IPS-NIHi7 (cell line): ENCODE data around the gene PELO.

Experiments used
- DNase-seq: peaks from one replicate; pipeline ENCODE4 v3.0.0; 2012; ENCODE audit warnings: mixed read lengths; ENCODE audit errors: extremely low spot score

Gene PELO

DNA sequence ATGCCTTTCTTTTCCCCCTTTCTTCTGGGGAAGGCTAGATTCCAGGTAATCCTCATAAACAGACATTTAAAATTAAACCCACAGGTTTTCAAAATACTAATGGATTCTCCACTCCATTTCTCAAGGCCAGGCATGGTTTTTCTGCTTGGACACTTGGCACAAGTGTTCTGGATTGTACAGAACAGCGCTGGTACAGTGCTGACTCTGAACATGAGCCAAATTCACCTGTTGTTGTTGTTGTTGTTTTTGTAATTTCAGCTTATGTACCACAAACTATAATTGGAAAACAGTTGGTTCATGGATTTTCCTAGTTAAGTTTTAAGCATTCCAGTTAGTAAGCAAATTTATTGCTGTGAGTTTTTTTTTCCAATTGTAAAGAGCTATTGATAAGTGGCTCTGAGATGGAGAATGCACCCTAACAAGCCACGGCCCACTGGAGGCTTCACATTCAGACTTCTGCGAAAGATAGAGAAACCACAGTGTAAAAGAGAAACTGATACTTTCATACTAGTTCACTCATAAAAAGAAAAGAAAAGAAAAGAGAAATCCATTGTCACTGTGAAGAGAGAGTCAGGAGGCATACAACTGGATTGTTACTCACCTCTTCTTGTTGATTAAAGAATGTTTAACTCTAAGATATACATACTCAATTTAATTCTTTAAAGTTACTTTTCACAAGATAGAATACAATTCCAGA lies 16.2 kb upstream of the PELO start:
- DNase-seq: no peak

DNA sequence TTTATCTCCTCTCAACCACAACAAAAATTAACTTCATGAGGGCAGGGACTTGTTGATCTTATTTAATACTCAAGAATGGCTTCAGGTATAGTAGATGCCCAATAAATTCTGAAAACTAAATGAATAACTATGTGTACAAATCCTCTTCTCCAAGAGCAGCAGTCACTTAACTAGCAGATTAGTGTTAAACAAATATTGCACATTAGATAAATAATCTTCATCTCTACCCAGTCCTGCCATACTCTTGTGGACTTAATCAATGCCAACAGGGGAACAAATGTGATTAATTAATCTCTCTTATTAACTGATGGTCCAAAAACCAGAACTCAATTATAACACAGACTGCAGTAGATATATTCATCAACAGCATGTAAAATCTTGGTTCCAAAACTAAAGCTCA lies 15.0 kb upstream of the PELO start:
- DNase-seq: no peak

GRCh38 chr5:52773342-52773741 lies 14.4 kb upstream of the PELO start:
- DNase-seq: no peak

DNA sequence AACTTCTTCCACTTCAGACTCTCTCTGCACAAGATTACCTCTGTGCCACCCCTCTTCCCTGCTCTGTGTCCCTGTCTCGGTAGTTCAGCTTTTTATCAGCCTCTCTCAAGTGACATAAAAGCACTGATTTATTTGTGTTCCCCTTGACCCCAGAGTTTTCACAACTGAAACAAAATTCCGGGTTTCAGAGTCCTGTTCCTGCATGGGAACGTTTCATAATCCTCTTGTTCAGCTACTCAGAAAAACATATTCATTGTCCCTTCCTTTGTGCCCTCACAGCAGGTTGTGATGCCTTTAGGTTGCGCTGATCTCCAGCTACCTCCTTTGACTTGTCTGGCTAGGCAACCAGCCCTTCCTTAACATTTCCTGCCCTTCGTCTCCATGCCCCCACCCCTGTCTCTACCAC lies 13.7 kb upstream of the PELO start:
- DNase-seq: no peak

DNA sequence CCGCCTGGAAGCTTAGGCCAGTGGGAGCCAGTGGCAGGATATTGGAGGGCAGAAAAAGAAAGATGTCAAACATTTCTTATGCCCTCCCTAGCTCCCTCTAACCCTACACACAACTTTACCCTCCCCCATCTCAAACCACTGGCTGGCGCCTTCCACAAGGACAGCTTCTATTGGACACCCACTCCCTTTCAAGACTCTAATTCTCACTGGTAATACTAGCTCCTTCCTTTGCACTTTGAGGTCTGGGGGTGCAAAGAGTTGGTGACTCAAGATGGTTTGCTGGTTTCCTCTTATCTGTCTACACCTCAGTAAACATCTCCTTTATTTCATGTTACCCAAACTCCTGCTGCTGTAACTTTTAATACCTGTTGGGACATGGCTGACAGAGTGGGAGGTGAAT lies 11.6 kb upstream of the PELO start:
- no peak for DNase-seq

DNA sequence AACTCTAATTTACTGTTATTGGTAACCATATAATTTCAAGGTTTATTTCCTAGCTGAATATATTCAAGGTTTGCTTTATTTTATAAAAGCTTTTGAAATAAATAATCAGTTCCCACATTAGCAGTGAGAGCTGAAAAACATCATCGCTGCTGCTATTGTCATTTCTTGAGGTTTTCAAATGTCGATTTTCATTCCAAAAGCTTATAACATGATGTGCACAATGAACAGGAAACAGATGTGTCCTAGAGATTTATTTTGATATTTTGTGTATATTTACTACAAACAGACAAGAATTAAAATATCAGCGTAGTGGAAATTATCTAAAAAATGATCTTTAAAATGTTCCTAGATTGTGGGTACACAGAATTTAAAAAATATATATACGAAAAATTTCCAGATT lies 10.5 kb upstream of the PELO start:
- DNase-seq: no peak

GRCh38 chr5:52778781-52779180 lies 8.9 kb upstream of the PELO start:
- DNase-seq: no peak

DNA sequence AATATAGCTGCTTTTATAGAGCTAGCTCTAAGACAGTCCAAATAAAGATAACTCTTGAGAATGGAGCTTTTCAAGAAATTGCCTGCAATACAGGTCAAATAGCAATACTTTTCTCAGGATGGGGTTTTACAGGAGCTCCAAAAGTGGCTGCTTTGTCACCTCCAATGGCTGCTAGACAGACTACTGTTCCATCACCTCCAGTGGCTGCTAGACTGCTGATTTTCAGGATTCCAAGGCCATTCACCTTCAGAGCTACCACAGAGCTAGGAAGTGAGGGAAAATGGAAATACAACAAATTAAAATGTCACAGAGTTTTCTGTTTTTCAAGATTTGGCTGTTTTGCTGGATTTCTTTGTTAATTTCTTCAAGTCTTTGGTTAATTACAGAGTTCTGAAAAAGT lies 8.5 kb upstream of the PELO start:
- DNase-seq: no peak

- DNase-seq: no peak
Measured at GRCh38 chr5:52783226-52783959, 4.3 kb upstream of the PELO start.

GRCh38 chr5:52784737-52785136 lies 3.0 kb upstream of the PELO start:
- no peak for DNase-seq

DNA sequence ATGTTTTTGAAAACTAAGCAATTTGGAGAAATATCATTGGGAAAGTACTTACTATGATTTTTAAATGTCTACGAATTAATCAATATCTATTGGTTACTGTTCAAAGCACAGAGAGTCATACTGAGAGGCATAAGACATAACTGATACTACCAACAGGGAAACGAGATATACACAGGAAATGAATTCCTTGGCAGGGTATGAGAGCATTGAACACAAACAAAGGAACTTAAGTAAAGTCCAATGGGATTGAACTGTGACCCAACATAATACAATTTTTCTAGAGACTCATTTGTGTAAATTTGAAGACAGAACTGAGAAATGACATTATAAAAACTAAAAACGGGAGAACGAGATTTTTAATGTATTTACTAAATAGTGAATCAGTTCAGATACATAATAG lies 1.3 kb upstream of the PELO start:
- no peak for DNase-seq

GRCh38 chr5:52786949-52787599 lies 642 bp upstream of the PELO start:
- peak; percentile 33 for DNase-seq

DNA sequence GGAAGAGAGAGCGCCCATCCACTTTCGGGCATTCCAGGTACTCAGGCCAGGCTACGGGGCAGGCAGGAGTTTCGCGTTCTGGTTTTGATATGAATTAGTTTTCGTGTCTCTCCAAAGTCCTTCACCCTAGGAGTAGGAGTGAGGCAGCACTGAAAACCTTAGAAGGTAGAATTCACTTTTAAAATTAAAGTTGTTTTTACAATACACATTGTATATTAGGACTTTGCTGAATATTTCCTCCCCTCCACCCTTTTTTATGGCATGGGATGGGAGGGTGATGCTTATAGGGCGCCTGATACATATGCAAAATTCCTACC lies 747 bp downstream of the PELO start:
- DNase-seq: no peak

DNA sequence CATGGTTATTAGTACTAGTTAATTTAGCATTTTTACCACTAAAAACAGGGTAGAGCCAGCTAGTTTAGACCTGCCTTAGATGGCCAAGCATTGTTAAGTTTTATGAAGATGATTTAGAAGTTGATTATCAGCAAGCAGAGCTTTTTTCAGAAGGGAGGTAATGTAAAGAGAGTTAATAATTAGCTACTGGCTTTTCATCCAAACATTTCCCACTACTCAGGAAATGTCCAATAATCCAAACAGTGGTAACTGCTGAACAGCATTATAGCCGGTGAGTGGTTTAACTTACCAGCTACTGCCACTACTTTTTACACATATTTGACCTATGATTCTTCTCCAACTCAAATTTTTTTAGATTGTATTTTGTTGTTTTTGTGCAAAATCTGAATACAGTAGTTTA lies 1.7 kb downstream of the PELO start:
- no peak for DNase-seq

DNA sequence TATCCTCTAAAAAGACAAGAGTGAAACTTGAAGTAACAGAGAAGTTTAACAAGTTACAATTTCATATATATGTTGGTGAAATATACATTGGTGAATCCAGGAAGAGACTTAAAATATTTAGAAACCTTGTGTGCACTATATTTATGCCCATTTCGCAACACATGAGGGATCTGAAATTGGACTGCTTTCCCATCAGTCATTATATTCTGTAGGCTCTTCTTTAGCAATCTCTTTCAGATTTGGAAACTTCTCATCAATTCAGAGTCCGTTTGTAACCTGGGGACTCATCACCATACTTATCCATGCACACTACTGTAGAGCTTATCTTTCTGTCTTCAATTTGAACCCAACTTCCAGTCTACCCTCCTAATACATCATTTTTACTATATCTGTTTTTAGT lies 2.1 kb downstream of the PELO start:
- no peak for DNase-seq

- no peak for DNase-seq
Measured at GRCh38 chr5:52791366-52791765, 3.6 kb downstream of the PELO start.

DNA sequence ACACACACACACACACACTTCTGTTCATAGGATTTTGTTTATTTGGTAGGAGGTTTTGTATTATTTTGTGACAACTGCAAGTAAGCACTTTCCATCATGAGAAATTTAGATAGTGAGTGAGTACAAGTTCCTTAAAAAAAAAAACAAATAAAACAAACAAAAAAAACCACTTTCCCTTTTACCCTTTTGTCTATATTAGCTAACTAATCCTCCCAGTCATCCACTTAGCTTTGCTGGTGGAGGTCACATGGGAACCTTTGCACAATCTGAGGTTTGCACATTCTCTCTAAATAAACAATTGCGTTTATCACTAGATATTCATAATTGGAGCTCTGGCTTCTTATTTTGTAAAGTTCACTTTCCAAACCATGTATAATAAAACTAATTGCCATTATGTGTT lies 6.8 kb downstream of the PELO start:
- DNase-seq: no peak

GRCh38 chr5:52796031-52796430 lies 8.3 kb downstream of the PELO start:
- no peak for DNase-seq

GRCh38 chr5:52796516-52797103 lies 8.9 kb downstream of the PELO start:
- no peak for DNase-seq

DNA sequence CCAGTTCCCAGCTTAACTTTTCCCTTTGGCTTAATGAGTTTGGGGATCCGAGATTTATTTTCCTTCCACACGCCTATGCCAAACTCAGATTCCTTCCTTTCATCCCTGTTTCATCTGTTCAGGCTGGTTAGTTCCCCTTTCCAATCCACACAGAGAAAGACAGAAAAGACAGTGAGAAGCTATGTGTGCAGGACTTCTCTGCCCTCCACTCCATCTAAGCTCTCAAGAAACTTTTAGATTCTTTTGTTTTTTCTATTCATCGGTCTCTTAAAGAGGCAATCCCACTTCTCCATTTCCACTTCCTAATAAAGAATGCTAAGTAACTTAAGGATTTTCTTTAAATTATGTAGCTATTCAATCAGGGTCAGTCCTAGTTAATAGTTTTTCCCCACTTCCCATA lies 11.2 kb downstream of the PELO start:
- DNase-seq: no peak

DNA sequence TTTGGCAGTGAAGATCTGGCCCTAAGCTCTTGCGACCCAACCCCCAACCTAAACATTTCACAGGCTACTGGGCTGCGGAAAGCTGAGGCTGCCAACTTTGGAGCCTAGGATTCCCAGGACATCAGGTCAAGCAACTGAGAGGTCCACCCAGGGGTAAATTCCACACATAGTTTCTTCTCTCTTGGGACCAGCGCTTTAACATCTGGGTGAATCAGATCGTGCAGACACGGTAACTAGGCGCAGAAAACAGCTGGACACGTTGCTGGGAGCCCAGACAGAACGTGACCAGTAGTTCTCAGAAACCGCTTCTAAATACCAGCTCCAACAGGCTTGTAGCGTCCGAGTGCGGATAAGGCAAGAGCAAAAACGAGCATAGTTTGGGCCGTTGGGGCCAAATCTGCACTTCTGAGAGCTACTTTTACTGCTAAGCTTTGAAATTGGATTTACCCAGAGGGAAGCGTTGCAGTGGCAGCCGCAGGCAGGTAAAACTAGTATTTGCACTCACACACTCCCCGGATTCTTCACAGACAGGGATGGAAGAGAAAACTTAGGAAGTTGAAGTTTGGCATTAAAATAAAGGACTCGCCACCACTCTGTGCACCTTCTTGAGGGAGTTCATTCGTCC lies 11.8 kb downstream of the PELO start:
- DNase-seq: peak; percentile 49

DNA sequence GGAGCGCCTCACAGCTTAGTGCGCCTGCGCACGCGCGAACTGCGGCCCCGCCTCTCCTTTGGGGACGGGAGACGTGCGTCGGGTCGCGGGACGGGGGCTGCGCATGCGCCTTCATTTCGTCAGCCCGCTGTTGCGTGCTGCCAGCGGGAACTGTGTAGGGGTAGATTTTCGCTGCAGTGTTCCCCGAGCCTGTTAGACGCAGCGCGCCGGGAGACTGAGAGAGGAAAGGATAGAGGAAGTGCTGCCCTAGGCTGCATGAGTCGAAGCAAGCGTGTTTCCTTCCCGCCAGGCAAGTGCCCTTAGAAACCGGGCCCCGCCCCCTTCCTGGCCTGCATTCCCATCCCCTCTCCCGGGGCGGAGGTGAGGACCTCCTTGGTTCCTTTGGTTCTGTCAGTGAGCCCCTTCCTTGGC lies 12.3 kb downstream of the PELO start:
- DNase-seq: peak; percentile 89
